Activated CD4-positive, alpha-beta T cell treated with anti-CD3 and anti-CD28 coated beads for 24 hours (primary cell): ENCODE results near the gene NSL1.
"Not testable (repeated sequence)": the region's sequence is repeated elsewhere in the genome, so short reads cannot be mapped to it uniquely, and the experiment has no call there.

Experiments used
- DNase-seq, 2 donors: peaks; one replicate each; pipeline ENCODE4 v3.0.0-alpha.2; 2020; ENCODE audit warnings: low read depth in 2 of 2

The NSL1 gene

GRCh38 chr1:212783976-212784375, 7.6 kb downstream of the NSL1 start:
- DNase-seq: no peak

DNA sequence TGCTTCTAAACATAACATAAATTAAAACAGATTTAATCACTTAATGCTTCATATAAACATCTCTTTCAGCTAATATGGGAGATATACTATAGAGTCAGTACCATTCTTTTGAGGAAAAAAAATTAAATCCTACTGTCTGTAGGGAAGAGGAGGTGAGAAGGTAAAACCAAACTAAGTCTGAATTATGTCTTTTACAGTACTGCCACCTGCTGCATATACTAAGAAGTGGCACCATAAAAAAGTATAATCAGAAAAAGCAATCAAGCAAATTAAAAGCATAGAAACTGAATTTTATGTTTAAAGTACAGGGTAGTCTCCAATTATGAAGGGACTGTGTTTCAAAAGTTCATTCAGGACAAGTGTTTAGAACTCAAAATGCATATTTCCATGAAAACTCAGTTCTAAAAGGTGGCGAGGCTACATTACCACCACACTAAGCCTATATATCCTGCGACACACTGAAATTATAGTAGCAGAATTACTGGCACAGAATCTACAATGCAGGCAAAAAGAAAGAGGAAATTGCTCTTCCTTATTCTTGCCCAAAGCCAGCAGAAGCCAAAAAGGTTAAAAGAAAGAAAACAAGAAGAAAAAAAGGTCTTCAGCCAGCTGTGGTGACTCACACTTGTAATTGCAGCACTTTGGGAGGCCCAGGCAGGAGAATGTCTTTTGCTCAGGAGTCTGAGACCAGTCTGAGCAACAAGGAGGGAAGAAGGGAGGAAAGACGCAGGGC, 9.0 kb downstream of the NSL1 start:
- DNase-seq: no peak

- no peak for DNase-seq
Observed at GRCh38 chr1:212781225-212781624, 10.4 kb downstream of the NSL1 start.

DNA sequence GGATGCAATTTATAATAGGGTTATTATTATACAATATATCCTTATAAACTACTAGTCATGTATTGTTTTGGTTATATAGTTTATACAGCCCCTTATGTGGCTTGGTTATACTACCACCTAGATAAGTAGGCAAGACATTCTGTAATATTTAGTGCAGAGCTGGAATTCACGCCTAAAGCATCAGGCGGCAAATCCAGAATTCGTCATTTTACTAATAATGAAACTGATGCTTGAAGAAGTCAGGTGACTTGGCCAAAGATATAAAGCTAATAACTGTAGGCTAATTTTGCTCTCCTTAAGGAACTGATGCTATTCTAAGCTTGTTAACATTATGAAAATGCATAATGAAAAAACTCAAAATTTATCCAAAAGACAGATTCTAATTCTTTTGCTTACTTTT, 10.8 kb downstream of the NSL1 start:
- no peak for DNase-seq

DNA sequence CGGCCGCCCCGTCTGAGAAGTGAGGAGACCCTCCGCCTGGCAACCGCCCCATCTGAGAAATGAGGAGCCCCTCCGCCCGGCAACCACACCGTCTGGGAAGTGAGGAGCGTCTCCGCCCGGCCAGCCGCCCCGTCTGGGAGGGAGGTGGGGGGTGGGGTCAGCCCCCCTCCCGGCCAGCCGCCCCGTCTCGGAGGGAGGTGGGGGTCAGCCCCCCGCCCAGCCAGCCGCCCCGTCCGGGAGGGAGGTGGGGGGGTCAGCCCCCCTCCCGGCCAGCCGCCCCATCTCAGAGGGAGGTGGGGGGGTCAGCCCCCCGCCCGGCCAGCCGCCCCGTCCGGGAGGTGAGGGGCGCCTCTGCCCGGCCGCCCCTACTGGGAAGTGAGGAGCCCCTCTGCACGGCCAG, 12.5 kb downstream of the NSL1 start:
- DNase-seq: not testable (repeated sequence)

- DNase-seq: no peak
Observed at GRCh38 chr1:212777151-212777550, 14.4 kb downstream of the NSL1 start.

DNA sequence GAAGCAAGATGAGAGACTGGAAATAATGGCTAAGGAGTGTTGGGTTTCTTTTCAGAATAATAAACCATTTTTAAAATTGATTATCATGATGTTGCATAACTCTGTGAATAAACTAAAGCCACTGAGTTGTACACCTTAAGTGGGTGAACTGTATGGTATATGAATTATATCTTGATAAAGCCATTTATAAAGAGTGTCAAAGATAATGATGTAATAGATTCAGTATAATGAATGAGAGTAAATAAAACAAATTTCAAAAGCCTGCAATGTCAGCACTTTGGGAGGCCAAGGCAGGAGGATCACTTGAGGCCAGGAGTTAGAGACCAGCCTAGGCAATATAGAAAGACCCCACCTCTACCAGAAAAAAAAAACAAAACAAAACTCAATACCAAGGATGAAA, 16.3 kb downstream of the NSL1 start:
- DNase-seq: no peak

GRCh38 chr1:212774584-212774983, 17.0 kb downstream of the NSL1 start:
- no peak for DNase-seq

DNA sequence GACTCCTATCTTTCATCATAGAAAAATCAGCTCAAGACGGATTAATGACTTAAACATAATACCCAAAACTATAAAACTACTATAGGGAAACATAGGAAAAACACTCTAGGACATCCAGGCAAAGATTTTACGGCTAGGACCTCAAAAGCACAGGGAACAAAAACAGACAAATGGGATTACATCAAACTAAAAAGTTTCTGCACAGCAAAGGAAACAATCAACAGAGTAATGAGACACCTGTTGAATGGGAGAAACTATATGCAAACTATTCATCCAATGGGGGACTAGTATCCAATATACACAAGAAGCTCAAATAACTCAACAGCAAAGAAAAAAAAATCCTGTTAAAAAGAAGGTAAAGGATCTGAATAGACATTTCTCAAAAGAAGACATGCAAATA, 18.6 kb downstream of the NSL1 start:
- DNase-seq: no peak

DNA sequence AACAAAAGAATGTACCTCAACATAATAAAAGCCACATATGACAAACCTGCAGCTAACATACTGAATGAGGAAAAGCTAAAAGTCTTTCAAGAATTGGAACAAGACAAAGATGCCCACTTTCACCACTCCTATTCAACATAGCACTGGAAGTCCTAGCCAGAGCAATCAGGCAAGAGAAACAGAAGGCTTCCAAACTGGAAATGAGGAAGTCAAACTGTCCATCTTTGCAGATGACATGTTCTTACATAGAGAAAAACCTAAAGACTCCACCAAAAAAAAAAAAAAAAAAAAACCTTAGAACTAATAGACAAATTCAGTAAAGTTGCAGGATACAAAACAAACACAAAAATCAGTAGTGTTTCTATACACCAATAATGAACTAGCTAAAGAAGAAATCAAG, 20.2 kb downstream of the NSL1 start:
- DNase-seq: no peak

DNA sequence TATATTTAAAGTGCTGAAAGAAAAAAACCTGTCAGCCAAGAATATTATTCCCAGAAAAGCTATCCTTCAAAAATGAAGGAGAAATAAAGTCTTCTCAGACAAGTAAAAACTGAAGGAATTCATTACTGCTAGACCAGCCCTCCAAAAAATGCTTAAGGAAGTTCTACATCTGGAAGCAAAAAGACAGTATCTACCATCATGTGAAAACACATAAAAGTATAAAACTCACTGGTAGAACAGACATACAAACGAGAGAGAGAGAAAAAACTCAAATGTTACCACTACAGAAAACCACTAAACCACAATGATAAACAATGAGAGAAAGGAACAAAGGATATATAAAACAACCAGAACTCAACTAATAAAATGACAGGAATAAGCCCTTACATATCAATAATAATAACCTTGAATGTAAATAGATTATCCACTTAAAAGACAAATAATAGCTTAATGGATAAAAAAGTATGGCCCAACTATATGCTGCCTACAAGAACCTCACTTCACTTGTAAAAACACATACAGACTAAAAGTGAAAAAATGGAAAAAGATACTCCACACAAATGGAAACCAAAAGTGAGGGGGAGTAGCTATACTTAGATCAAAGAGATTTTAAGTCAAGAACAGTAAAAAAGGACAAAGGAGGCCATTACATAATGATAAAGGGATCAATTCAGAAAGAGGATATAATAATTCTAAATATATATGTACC, 22.0 kb downstream of the NSL1 start:
- DNase-seq: no peak

GRCh38 chr1:212766825-212767224, 24.8 kb downstream of the NSL1 start:
- not testable (repeated sequence) for DNase-seq

- not testable (repeated sequence) for DNase-seq
Observed at GRCh38 chr1:212764718-212765281, 26.8 kb downstream of the NSL1 start.

- no peak for DNase-seq
Observed at GRCh38 chr1:212762839-212763238, 28.7 kb downstream of the NSL1 start.

GRCh38 chr1:212762234-212762633, 29.3 kb downstream of the NSL1 start:
- DNase-seq: no peak

DNA sequence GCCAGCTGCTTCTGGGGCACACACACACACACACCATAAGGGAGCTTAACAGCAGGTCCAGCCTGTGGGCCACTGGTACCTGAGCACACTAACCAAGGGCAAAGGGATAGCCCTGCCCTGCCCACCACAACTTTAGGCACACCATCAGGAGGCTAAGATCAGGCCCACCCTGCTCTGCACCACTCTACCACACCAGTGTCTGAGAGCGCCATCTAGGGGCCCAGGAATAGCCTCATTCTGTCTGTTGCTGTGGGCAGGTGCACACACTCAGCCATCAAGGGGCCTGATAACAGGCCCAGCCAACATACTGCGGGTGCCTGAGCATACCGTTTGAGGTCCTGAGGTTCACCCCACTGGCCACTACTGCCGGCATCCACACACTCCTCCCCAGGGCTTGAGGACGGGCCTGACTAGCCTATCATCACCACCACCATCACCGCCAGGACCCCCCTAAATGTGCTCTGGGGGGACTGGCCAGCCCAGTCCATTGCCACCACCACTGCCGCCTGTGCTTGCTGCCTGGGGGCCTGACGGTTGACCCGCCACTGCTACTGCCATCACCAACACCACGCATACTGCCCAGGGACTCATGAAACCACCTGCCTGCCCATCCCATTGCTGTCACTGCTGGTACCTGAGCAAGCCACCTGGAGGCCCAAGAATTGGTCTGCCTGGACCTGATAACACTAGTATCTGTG, 31.3 kb downstream of the NSL1 start:
- peak; percentile 33 to 56 for DNase-seq

GRCh38 chr1:212759683-212760082, 31.9 kb downstream of the NSL1 start:
- no peak for DNase-seq

DNA sequence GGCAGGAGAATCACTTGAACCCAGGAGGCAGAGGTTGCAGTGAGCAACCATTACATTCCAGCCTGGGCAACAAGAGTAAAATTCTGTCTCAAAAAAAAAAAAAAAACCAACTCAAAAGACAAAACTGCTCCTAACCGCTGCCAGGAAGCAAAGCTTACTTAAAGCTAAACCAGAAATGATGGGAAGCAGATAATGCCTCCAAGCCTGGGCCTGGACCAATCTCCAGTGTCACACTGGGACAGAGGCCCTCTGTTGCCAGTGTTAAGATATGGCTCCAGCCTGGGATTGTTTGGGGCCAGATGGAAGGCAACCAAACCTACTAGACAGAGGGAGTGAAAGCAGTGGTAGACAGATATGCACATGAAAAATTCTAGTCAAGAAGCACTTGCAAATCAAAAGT, 36.9 kb downstream of the NSL1 start:
- no peak for DNase-seq

- no peak for DNase-seq
Observed at GRCh38 chr1:212754193-212754592, 37.4 kb downstream of the NSL1 start.

GRCh38 chr1:212753749-212754148, 37.8 kb downstream of the NSL1 start:
- no peak for DNase-seq

GRCh38 chr1:212752934-212753497, 38.6 kb downstream of the NSL1 start:
- DNase-seq: no peak

GRCh38 chr1:212752252-212752933, 39.2 kb downstream of the NSL1 start:
- DNase-seq: no peak
